ENCODE measurements around the gene ZBTB20. TPM values are rescaled to one million over a fixed set of nuclear protein-coding genes. Genes with fewer than 3 reads are reported as not detected.

The ZBTB20 gene
- total RNA-seq, 1 donor from 2014 or later, result 21.4 TPM

DNA sequence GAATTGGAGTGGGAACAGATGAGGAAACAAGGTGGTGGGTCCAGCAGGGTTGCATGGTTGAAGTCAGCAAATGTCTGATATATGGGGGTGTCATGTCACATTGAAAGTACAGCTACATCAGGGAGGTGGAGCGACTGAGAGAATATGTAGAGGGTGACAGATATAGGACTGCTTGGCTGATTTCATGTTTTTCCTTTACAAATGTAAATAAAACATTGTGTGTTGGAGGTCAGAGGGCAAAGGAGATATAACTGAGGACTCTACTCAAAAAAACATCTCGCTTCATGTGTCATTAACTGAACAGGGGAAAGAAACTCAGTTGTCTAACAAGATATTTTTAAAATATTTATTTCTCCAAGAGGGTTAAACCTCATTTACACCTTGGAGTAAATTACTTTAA lies 675.6 kb downstream of the ZBTB20 start:
- TF ChIP-seq CTCF (IDR thresholded peaks at IDR 0.05; ENCODE audit: insufficient read depth, low read depth, low read length), result no peak
- TF ChIP-seq EZH2 (IDR thresholded peaks at IDR 0.05; ENCODE audit: insufficient read depth, low read length), result no peak
- no peaks in the 10 kb centered on the region for H3K36me3 Mint-ChIP-seq (ENCODE audit: low read depth, unreplicated experiment)

DNA sequence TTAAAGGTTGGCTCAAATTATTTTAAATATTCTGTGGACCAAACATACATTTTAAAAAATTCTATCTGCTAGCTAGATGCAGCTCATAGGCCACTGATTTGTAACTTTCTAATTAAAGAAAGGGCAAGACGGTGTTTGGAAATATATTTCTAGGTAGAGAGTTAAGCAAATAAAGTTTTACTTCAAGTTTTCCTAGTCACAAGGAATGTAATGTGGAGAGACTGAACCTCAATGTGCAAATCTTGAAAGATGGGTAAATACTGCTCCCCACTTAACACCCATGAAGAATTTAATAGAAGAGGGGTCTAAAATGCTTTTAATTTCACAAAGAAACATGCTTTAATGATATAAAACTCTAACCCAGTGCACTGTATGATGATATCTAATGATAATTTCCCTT lies 678.0 kb downstream of the ZBTB20 start:
- Mint-ChIP-seq H3K36me3 (ENCODE audit: low read depth, unreplicated experiment) (no peaks in the 10 kb centered on the region), H3K27me3 (ENCODE audit: low read depth, unreplicated experiment) (no peaks in the 10 kb centered on the region), H3K4me3 (ENCODE audit: unreplicated experiment) (no peak overlapping the region), H3K4me1 (ENCODE audit: low read depth, unreplicated experiment) (peaks cover 7% of the 10 kb centered on the region), H3K27ac (ENCODE audit: unreplicated experiment) (no peak overlapping the region), H3K9me3 (ENCODE audit: unreplicated experiment) (no peaks in the 10 kb centered on the region)
- no peak overlapping the region for H2AFZ ChIP-seq (ENCODE audit: low read depth, low read length)
- no peaks in the 10 kb centered on the region for H3K36me3 ChIP-seq (ENCODE audit: insufficient read depth, low read length)
- DNase-seq (ENCODE audit: low read depth), result no peak
- no peak for FAIRE-seq
- no peaks in the 10 kb centered on the region for H3K27me3 ChIP-seq (ENCODE audit: insufficient read depth, low read length)
- H4K20me1 ChIP-seq (ENCODE audit: insufficient read depth, low read length), result peaks cover 12% of the 10 kb centered on the region
- no peaks in the 10 kb centered on the region for H3K4me1 ChIP-seq (ENCODE audit: insufficient read depth, low read length)
- peaks cover 2% of the 10 kb centered on the region for H3K79me2 ChIP-seq (ENCODE audit: insufficient read depth, low read length)
- TF ChIP-seq EZH2 (IDR thresholded peaks at IDR 0.05; ENCODE audit: insufficient read depth, low read length), result no peak
- no peak for TF ChIP-seq CTCF (IDR thresholded peaks at IDR 0.05; ENCODE audit: insufficient read depth, low read depth, low read length)
- no peak overlapping the region for H3K4me2 ChIP-seq (ENCODE audit: low read length)
- no peak overlapping the region for H3K27ac ChIP-seq (ENCODE audit: low read depth, low read length)
- H3K9me3 ChIP-seq (ENCODE audit: insufficient read depth, low read depth, low read length), result no peaks in the 10 kb centered on the region
- H3K9ac ChIP-seq (ENCODE audit: low read length), result no peak overlapping the region
- H3K4me3 ChIP-seq (ENCODE audit: insufficient read depth, low read depth, low read length), result no peak overlapping the region

More for the DNA sequence above, 675.6 kb downstream of the ZBTB20 start:
- no peaks in the 10 kb centered on the region for H3K27me3 ChIP-seq (ENCODE audit: insufficient read depth, low read length)
- H3K4me3 Mint-ChIP-seq (ENCODE audit: unreplicated experiment), result no peak overlapping the region
- no peak overlapping the region for H3K27ac ChIP-seq (ENCODE audit: low read depth, low read length)
- H3K9ac ChIP-seq (ENCODE audit: low read length), result no peak overlapping the region
- no peak for DNase-seq (ENCODE audit: low read depth)
- H3K27ac Mint-ChIP-seq (ENCODE audit: unreplicated experiment), result no peak overlapping the region
- no peaks in the 10 kb centered on the region for H3K4me1 ChIP-seq (ENCODE audit: insufficient read depth, low read length)
- H3K4me3 ChIP-seq (ENCODE audit: insufficient read depth, low read depth, low read length), result no peak overlapping the region
- peaks cover 8% of the 10 kb centered on the region for H3K79me2 ChIP-seq (ENCODE audit: insufficient read depth, low read length)
- no peaks in the 10 kb centered on the region for H3K27me3 Mint-ChIP-seq (ENCODE audit: low read depth, unreplicated experiment)
- H3K4me2 ChIP-seq (ENCODE audit: low read length), result no peak overlapping the region
- peaks cover 2% of the 10 kb centered on the region for H3K9me3 Mint-ChIP-seq (ENCODE audit: unreplicated experiment)
- no peaks in the 10 kb centered on the region for H3K36me3 ChIP-seq (ENCODE audit: insufficient read depth, low read length)
- H4K20me1 ChIP-seq (ENCODE audit: insufficient read depth, low read length), result peaks cover 13% of the 10 kb centered on the region
- no peaks in the 10 kb centered on the region for H3K4me1 Mint-ChIP-seq (ENCODE audit: low read depth, unreplicated experiment)
- no peak for FAIRE-seq
- no peaks in the 10 kb centered on the region for H3K9me3 ChIP-seq (ENCODE audit: insufficient read depth, low read depth, low read length)
- no peak overlapping the region for H2AFZ ChIP-seq (ENCODE audit: low read depth, low read length)

- Histone ChIP-seq H3K79me2 (ENCODE audit: insufficient read depth, low read length) (peaks cover 2% of the 10 kb centered on the region), H3K9ac (ENCODE audit: low read length) (no peak overlapping the region), H3K36me3 (ENCODE audit: insufficient read depth, low read length) (no peaks in the 10 kb centered on the region), H3K27ac (ENCODE audit: low read depth, low read length) (no peak overlapping the region), H3K4me3 (ENCODE audit: insufficient read depth, low read depth, low read length) (no peak overlapping the region), H4K20me1 (ENCODE audit: insufficient read depth, low read length) (peaks cover 8% of the 10 kb centered on the region), H3K27me3 (ENCODE audit: insufficient read depth, low read length) (no peaks in the 10 kb centered on the region), H2AFZ (ENCODE audit: low read depth, low read length) (no peak overlapping the region), H3K4me1 (ENCODE audit: insufficient read depth, low read length) (no peaks in the 10 kb centered on the region), H3K9me3 (ENCODE audit: insufficient read depth, low read depth, low read length) (no peaks in the 10 kb centered on the region), H3K4me2 (ENCODE audit: low read length) (no peak overlapping the region)
- no peaks in the 10 kb centered on the region for H3K36me3 Mint-ChIP-seq (ENCODE audit: low read depth, unreplicated experiment)
- no peak for TF ChIP-seq EZH2 (IDR thresholded peaks at IDR 0.05; ENCODE audit: insufficient read depth, low read length)
- TF ChIP-seq CTCF (IDR thresholded peaks at IDR 0.05; ENCODE audit: insufficient read depth, low read depth, low read length), result no peak
- H3K27ac Mint-ChIP-seq (ENCODE audit: unreplicated experiment), result no peak overlapping the region
- no peak overlapping the region for H3K4me3 Mint-ChIP-seq (ENCODE audit: unreplicated experiment)
- no peaks in the 10 kb centered on the region for H3K9me3 Mint-ChIP-seq (ENCODE audit: unreplicated experiment)
- no peaks in the 10 kb centered on the region for H3K27me3 Mint-ChIP-seq (ENCODE audit: low read depth, unreplicated experiment)
- FAIRE-seq, result no peak
- H3K4me1 Mint-ChIP-seq (ENCODE audit: low read depth, unreplicated experiment), result peaks cover 9% of the 10 kb centered on the region
- DNase-seq (ENCODE audit: low read depth), result no peak
These were observed 680.3 kb downstream of the ZBTB20 start for GRCh38 chr3:114466816-114467215.
